Adipose tissue (tissue), 3 donors: ENCODE measurements around the gene MYOZ3. TPM values are rescaled to one million over a fixed set of nuclear protein-coding genes. Genes with fewer than 3 reads are reported as not detected.

Experiments
- H3K27ac ChIP-seq: one replicate; pipeline ENCODE4 v1.5.1; 2013; ENCODE audit warnings: low read depth, low read length
- WGBS, 3 donors: extraction: QIAGEN DNeasy Blood & Tissue Kit; methylation state at CpG; one replicate each; pipeline ENCODE4 v1.1.7; 2013; 5-methylcytosine and 5-hydroxymethylcytosine counted together
- polyA plus RNA-seq, 3 donors: library from polyadenylated mRNA; stranded (reverse); fragments of 200-250 nt; gene quantifications; one replicate each; pipeline ENCODE4 v1.2.3, GENCODE V29; 2013
- donor health status: healthy with polysubstance abuse.
- donor health status: Bipolar disorder and iron deficiency.
- donor health status: healthy.

The MYOZ3 gene
- polyA plus RNA-seq, 3 donors, result 0.06 to 0.79 (median 0.24) TPM

DNA sequence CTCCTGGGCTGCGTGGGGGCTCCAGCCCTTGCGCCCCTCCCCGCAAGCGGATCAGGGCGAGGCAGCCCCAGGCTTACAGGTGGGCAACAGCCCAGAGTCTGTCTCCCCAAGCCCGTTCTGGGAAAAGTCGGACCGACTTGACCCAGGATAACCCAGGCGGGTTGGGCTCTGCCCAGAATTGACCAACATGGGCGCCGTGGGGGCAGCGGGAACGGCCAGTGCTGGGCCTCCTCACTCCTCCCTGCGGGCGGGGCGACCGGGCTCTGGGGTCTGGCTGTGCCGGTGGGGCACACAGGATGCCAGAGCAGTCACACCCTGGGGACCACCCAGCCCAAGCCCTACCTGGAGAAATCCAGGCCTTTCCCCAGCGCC, 35.9 kb upstream of the MYOZ3 start:
- 23 to 25% (median 24%) methylated on average over 19 of the region's 19 CpGs for WGBS, 3 donors
- H3K27ac ChIP-seq, result peak overlapping the region; percentile 92

DNA sequence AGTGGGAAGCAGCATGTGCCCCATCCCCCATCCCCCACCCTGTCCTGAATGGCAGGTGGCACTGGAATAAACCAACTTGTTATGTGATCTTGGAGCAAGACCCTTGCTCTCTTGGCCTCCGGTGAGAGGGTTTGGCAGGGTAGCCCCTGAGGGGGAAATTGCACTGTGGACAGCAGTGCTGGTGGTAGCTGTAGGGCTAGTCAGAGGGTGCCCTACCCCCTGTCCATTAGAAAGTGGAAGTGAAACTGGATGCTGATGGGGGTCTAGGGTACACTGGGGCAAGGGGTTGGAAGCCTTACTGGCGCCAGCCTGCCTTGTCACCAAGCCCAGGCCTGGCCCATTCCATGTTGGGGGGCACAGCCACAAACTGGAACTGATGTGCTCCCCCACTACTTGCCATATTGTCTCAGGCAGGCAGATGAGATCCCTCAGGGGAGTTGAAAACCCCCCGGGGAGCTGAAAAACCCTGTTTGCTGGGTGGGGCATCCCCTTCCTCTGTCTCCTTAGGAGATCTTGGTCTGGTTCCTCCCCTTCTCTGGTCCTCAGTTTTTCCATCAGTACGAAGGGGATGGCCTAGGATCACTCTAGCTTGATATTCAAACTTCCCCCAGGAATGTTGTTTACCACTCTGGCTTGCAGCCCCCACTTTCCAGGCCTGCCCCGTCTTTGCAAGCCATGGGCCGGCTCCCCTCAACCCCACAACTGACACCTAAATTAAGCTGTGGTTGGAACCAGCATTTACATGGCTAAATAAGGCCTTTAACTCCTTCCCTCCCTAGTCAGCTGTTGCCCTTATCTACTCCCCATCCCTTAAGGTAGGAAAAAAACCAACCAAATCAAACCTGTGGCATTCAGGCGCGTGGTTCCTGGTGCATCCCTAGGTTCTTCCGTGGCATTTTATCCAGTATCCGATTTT, 35.0 kb upstream of the MYOZ3 start:
- WGBS, 3 donors, result 59 to 69% (median 66%) methylated on average over 10 of the region's 10 CpGs
- peak overlapping the region; percentile 92 for H3K27ac ChIP-seq

DNA sequence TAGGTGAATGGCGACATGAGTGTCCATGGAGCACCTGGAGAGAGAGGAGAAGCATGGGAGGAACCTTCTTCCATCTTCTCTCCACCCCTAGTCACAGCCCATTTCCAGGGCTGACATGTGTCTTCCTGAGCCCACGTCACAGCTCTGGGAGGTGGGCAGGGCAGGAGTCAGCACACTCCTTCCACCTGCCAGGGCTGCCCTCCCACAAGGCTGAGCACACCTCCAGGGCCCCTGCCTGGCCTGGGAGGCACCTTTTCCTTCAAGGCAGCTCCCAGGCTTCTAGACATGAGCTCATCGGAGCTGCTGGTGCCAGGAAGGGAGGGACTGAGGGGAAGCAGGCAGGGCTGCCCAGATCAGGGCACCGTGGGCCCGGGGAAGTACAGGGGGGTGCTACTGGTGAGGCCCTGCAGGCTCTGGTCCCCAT, 34.2 kb upstream of the MYOZ3 start:
- WGBS, 3 donors, result 38 to 65% (median 54%) methylated on average over 5 of the region's 5 CpGs
- H3K27ac ChIP-seq, result no peak overlapping the region

DNA sequence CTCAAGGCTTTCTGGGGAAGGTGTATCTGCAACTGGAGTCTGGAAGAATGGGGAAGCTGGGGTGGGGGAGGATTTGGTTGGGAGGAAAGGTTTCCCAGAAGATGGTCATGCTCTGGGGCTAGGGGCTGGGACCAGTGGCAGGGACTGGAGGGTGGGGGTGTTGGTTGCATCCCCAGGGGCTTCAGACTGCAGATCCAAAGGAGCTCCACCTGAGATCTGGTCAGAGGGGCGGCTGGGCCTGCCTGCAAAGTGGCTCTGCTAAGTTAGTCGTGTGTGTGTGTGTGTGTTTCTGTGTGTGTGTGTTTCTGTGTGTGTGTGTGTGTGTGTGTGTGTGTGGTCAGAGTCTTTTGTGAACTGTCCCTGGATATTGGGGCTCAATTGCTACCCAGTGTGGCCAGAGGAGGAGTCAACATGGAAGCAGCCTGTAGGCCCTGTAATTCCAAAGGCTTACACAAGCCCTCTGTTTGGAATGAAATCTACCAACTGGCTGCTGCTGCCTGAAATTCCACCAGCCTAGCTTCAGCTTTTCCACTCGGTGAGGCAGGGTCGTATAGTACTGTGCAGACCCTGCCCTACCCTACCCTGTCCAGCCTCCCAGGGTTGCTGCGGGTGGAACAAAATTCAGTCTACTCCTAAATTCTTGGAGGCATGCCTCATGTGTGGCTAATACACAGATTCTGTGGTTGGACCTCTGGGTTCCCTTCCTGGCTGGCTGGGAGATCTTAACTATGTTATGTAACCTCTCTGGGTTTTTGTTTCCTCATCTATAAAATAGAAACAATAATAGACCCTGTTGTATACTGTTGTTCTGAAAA, 33.1 kb upstream of the MYOZ3 start:
- H3K27ac ChIP-seq, result no peak overlapping the region
- WGBS, 3 donors, result 55 to 81% (median 70%) methylated on average over 5 of the region's 5 CpGs

DNA sequence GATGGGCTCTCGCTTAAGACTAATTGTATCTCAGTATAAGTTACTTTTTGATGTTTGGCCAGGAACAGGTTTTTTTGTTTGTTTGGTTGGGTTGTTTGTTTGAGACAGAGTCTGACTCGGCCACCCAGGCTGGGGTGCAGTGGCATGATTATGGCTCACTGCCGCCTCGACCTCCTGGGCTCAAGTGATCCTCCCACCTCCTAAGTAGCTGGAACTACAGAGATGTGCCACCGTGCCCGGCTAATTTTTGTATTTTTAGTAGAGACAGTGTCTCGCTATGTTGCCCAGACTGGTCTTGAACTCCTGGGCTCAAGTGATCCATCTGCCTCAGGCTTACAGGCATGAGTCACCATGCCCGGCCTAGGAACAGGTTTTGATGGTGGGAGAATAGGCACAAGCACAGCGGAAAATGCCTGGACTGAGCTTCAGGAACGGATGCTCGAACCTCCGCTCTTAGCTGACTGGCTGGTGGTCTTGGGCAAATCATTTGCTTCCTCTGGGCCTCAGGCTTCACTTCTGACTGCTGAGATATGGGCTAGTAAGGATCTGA, 32.0 kb upstream of the MYOZ3 start:
- no peak overlapping the region for H3K27ac ChIP-seq
- WGBS, 3 donors, result 86 to 92% (median 92%) methylated on average over 12 of the region's 12 CpGs

DNA sequence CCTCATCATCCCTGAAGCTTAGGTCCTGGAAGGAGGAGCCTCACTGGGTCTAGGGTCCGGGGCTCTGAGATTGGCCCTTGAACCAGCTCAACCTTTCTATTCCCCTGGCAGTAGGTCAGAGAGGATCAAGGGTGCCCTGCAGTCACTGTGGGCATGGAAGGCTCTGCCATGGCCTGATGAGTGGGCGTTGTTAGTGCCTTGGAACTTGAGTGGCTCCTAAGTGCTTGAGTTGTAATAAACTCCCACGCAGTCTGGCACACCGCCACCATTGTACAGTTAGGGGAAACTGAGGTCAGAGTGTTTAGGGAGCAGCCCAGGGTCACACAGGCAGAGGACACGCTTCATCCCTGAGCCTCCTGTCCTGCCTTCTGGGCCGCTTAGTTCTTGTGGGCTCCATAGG, 31.0 kb upstream of the MYOZ3 start:
- 84 to 88% (median 85%) methylated on average over 6 of the region's 6 CpGs for WGBS, 3 donors
- no peak overlapping the region for H3K27ac ChIP-seq

DNA sequence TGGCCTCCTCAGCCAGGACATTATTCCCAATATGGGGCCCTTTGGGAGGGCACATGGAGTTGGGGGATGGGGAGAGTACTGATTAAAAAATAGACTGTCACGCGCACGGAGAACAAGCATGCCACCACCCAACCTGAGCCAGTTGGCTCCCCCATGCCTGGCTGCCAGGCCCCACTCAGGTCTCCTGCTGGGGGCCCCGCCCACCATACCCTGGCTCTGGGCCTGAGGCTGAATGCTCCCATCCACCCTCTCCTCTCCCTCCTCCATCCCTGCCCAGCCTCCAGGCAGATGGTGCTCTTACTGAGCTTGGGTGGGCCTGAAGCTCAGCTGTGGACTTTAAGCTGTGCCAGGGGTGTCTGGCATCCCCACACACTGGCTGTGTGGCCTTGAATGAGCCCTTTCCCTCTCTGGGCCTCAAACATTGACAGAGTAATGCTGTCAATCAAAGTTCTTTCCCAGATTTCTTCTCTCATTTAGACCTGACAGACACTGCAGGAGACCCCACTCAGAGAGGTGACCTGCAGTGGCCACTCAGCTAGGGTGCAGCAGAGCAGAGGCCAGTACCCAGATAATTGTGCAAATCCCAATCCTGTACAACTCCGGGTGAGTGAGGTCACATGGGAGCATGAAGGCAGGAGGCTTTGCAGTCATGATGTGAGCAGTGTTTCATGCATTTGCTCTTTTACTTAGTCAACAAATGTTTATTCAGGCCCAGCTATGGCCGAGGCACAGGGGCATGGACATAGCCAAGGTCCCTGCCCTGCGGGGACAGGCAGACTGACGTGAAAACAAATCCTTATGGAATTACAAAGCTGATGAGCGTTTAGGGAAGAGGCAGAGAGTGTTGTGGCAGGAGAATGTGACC, 30.4 kb upstream of the MYOZ3 start:
- no peak overlapping the region for H3K27ac ChIP-seq
- 73 to 76% (median 75%) methylated on average over 9 of the region's 9 CpGs for WGBS, 3 donors

DNA sequence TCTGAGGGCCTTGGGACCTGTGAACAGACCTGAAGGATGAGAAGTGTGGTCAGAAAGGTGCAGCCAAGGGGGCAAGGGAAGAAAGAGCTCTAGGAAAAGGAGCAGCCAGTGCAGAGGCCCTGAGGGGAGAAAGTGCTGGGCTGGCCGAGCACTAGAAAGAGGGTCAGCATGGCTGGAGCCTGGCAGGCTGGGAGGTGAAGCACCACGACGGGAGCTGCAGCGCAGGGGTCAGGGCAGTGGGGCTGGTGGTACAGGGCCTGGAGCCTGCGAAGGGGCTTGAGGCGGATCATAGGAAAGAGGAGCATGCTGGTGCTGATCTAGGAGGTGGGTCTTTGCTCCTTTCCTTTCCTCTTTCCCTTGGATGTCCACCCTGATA, 29.7 kb upstream of the MYOZ3 start:
- H3K27ac ChIP-seq, result no peak overlapping the region
- 94 to 97% (median 96%) methylated on average over 6 of the region's 6 CpGs for WGBS, 3 donors

DNA sequence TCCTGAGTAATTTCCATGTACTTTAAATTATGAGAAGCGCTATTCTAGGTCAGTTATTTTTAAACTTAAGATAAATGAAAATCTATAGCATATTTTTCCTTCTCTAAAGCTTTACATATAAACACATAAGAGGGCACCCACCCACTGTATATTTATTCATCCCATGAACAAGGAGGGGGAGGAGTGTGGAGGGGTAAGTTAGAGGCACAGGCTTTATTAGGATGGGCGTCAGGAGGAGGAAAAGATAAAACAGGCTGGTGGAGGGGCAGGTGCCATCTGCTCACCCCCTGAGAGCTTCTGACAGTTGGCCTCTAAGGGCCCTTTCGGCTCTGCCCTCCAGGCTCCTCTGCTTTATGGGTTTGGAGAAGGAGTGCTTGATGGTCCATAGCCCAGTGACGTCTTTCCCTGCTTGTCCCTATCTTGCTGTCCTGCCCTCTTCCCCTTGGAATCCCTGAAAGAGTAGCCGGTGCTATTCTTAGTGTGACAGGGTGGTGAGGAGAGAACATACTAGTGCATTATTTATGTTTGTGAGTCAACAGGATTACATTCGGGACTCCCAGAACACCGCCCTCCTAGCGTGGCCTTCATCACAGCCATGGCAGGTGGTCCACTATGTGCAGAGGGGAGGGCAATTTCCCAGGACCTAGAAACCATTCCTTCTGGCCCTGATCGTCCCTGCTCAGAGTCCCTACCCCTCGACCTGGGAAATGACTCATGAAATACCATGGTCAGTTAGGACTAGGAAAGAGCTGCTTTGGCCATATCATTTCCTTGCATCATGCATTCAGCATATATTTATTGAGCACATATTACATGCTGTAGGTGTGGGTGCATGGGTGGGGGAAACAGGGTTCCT, 28.5 kb upstream of the MYOZ3 start:
- no peak overlapping the region for H3K27ac ChIP-seq
- 66 to 81% (median 67%) methylated on average over 10 of the region's 10 CpGs for WGBS, 3 donors

DNA sequence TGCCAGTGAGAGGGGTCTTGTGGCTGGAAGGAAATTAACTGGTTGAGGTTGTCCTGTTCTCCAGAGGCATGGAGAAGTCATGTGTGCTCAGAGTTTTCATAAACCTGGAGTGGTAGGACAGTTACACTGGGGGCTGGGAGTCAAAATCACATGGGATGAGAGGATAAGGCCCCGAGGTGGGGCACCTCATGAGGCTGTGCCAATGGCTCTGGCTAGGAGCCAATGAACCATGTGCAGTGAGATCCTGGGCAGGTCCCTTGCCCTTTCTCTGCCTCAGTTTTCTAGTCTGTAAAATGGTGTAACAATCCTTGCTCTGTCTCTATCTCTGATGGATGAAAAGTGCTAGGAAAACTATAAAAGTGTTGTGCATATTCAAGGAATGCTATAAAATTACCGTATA, 27.6 kb upstream of the MYOZ3 start:
- no peak overlapping the region for H3K27ac ChIP-seq
- WGBS, 3 donors, result 61 to 84% (median 78%) methylated on average over 2 of the region's 2 CpGs

DNA sequence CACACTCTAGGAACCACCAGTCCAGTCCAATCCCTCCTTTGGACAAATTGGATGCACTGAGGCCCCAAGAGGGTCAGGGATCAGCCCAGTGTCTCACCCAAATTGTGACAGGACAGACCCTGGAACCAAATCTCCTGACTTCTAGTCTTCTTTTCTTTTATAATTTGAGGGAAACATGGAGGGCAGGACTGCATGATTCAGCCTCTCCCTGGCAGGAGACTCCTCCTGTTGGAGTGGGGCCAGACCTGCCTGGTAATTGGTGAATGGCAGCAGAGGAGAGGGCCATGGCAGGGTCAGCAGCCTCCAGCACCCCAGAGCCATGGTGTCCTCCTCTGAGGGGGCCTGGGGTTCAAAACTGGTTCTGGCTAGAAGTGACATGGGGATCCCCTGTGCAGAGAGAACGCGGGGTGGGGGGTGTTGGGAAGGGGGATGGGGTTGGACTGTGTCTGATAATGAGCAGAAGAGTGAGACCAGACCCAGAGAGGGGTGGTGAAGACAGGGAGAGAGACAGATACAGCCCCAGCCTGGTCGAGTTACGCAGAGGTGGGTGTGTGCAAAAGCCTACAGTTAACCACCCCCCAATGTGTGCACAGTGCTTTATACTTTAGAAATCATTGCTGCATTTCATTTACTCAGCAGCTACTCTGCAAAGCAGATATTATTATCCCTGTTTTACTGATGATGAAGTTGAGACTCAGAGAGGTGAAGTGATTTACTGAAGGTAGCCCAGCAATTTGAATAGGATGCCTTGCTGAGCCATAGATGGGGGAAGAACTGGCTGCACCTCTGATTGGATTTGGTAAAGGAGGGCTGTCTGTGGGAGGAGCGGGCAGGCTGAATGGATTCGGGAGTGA, 24.4 kb upstream of the MYOZ3 start:
- H3K27ac ChIP-seq, result no peak overlapping the region

DNA sequence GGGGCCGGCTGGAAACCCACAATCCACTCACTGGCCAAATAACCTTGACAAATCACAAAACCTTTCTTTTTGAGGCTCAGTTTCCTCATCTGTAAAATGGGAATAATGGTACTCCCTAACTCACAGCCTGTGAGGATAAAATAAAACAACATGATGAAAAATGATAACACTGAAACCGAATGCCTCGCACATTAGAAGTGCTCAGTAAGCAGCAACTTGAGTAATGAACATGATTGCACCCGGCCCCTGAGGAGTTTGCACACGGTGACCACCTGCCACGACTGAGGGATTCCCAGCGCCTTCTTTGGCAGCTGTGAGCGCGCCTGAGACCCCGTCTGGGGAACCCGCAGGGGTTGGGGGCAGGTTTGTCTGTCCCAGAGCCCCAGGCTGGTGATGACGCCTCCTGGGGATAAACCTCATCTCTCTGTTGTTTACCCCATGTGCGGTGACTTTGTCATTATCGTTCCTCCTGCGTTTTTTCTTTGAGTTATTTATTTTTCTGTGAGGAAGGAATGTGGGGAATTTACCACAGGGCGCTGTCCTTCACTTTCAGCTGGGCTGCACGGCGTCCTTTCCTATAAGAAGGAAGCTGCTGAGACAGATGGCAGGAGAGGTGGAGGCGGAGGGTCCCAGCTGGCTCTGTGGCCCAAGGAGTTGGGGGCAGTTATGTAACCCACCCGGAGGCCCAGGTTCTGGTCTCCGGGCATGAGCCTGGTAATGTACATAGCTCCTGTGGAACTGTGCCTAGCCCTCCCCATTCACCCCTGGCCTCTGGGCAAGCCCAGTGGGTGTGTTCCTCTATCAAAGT, 23.6 kb upstream of the MYOZ3 start:
- H3K27ac ChIP-seq, result no peak overlapping the region
- WGBS, 3 donors, result 26 to 54% (median 52%) methylated on average over 21 of the region's 21 CpGs

More for the DNA sequence above, 24.4 kb upstream of the MYOZ3 start:
- 76 to 84% (median 78%) methylated on average over 6 of the region's 6 CpGs for WGBS, 3 donors

DNA sequence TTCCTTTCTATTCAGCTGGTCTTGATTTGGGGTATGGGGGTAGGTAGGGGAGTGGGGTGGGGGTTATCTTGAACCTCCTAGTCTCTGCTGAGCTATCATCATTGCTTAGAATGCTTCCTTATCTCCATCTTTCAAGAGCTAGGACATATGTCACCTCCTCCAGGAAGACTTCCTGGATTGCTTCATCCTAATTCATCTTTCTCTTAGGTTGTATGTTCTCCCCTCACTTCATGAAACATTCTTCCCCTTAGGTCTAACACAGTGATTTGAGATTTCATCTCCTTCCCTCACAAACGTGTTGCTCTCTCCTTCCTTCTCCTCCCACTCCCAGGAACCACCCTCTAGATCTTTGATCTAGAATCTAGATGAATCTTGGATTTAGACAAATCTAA, 23.0 kb upstream of the MYOZ3 start:
- 26 to 58% (median 48%) methylated on average over 1 of the region's 1 CpG for WGBS, 3 donors
- no peak overlapping the region for H3K27ac ChIP-seq

DNA sequence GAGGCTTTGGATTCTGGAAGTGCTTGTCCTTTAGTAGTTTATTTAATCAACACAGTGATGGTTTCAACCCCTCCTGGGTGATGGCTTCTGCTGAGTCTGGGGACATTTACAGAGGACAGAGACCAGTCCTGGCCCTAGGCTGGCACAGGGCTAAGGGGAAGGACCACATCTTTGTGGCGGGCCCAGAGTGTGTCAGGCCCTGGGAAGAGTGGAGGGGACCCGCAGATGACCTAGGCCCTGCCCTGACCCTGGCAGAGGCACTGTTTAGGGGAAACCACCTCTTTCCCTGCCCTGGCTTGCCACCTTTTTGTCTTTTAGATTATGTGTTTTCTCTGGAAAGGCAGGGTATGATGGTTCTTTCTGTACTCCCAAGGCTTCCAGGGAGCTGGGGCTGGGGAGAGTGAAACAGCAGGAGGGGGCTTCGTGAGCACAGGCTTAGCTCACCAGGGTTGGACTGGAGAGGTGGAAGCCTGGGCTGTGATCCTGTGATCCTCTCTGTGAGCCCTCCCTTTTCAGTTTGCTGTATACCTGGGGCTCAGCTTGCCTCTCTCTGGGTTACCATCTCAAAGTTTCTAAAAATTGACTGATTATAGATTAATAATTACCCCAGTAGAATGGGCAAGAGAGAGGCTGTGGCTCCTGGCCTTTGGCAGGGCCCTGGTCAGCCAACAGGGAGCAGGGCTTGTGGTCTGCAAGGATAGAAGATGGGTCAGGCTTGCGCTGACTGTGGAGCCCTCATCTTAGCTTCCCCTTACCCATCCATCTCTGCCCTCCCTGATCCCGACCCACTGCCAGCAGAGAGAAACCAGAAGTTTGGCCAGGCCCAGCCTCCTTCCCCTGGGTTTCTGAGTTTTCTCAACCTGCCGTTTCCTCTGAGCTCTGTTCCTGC, 22.3 kb upstream of the MYOZ3 start:
- WGBS, 3 donors, result 64 to 68% (median 65%) methylated on average over 5 to 6 of the region's 6 CpGs
- H3K27ac ChIP-seq, result no peak overlapping the region

DNA sequence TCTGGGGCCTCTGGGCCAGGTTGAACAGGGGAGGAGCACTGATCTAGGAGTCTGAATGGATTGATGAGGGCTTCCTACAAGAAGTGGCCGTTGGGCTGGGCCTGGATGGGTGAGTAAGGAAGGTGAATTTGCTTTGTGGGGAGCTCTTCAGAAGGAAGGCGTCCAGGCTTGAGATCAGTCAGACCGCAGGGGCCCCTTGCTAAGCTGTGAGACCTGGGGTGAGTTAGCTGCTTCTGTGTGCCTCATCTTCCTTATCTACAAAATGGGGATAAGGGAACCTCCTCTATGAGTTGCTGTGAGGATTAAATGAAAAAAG, 21.7 kb upstream of the MYOZ3 start:
- 76 to 86% (median 82%) methylated on average over 3 of the region's 3 CpGs for WGBS, 3 donors
- H3K27ac ChIP-seq, result no peak overlapping the region
